GM18867 (cell line): ENCODE results near the gene TAS2R43.
"Not testable (repeated sequence)": the region's sequence is repeated elsewhere in the genome, so short reads cannot be mapped to it uniquely, and the experiment has no call there.

Source experiments
- ATAC-seq: cut with Tn5 transposase; IDR thresholded peaks from one replicate; pipeline ENCODE4 v1.9.1; 2021; ENCODE audit warnings: mild to moderate bottlenecking, moderate library complexity; ENCODE audit not compliant: unreplicated experiment

TAS2R43 gene

GRCh38 chr12:11062194-11062593 lies 29.9 kb downstream of the TAS2R43 start, which contains the start of gene TAS2R46:
TSS of gene TAS2R46 (minus strand) at chr12:11062294. CDS start at chr12:11062294, 0 bp downstream.
- ATAC-seq: not testable (repeated sequence)

DNA sequence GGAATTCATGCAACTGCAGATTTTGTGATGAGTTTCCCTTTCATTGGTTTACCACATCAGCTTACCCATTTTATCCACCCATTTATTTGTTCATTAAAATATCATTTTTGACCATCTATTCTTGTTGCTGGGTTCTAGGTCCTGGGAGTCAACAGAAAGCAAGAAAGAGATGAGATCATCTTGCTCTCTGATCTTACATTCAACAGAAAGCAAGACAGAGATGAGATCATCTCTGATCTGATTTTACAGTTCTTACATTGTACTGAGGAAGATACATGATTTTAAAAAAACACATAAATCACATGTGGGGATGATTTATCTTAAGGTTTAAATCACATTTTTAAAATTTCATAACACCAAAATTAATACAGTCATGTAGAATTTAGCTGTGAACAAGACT lies 32.3 kb downstream of the TAS2R43 start:
- ATAC-seq: no peak

- ATAC-seq: no peak
These were observed 33.1 kb downstream of the TAS2R43 start for GRCh38 chr12:11059041-11059440.

GRCh38 chr12:11055306-11055705 lies 36.8 kb downstream of the TAS2R43 start:
- ATAC-seq: no peak

DNA sequence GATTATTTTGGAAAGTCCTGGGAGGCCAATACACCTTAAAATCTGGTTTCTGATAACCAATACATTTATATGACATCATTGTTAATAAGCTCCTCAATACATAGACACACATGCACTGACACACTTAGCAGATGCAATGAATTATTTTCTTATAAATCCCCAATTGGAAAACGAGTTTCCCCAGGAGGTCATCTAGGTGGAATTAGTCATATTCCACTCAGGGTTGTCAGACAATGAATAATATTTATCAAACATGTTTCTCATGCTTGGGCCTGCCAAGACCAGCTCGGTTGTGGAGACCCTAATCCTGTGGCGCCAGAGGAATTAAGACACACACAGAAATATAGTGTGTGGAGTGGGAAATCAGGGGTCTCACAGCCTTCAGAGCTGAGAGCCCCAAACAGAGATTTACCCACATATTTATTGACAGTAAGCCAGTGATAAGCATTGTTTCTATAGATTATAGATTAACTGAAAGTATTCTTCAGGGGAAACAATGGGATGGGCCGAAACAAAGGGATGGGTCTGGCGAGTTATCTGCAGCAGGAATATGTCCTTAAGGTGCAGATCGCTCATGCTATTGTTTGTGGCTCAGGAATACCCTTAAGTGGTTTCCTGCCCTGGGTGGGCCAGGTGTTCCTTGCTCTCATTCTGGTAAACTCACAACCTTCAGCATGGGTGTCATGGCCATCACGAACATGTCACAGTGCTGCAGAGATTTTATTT lies 42.1 kb downstream of the TAS2R43 start:
- ATAC-seq: not testable (repeated sequence)

DNA sequence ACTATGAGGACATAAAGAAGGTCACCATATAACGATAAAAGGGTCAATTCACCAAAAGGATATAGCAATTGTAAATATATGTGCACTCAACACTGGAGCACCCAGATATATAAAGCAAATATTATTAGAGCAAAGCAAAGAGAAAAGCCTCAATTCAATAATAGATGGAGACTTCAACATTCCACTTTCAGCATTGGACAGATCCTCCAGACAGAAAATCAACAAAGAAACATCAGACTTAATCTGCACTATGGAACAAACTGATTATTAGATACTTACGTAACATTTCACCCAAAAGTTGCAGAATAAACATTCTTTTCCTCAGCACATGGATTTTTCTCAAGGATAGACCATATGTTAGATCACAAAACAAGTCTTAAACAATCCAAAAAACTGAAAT lies 50.7 kb downstream of the TAS2R43 start:
- not testable (repeated sequence) for ATAC-seq
